ENCODE measurements around the gene SARDH. TPM values are rescaled to one million over a fixed set of nuclear protein-coding genes. Genes with fewer than 3 reads are reported as not detected.

SARDH gene
- total and polyA plus RNA-seq, 2 of the 8 experiments (the other 6 are each of a cell fraction or from before 2014, with no cell fraction given) = 6.4 to 7.4 TPM

DNA sequence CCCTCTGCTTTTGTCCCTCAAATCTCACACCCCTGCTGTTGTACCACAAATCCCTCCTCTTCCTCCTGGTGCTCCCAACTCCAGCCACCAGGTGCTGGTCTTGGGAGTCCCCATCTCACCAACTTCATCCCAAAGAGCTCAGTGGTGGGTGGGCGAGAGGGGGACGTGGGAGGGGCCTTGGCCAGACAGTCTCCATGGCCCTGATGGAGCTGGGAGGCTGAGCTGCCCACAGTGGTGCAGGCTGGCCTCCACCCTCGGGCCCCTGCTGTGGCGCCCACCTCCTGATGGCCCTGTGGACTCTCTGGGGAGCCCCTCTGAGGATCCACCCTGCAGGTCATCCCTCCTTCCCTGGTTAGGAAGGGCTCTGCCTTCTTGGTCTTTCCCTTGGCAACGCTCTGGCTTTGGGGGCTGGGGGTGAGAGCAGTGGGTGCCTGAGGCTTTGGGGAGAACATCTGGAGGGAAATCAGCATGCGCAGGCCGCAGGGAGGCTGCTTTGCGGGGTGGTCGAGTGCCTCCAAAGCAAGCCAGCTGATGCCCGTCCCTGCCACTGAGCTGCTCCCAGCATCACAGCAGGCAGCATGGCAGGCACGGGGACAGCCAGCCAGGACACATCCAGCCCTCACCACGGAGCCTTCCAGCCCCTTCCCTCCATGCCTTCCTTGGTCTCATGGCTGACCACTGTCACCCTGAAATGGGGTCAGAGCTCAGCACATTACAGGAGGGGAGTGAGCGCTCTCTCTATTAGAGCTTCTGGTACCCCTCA lies 121.3 kb downstream of the SARDH start:
- no peak for FAIRE-seq
- H2BK5ac ChIP-seq (ENCODE audit: low read depth, low read length) = no peak overlapping the region
- H3K18ac ChIP-seq (ENCODE audit: extremely low read depth, low read length) = no peak overlapping the region
- H4K91ac ChIP-seq (replicated peaks; ENCODE audit: insufficient read length, low read length) = no peak overlapping the region
- no peaks in the 10 kb centered on the region for H4K20me1 ChIP-seq (replicated peaks in 1 of 2; ENCODE audit: control insufficient read depth in 1 of 2, insufficient read depth in 2 of 2, low read length in 2 of 2)
- H4K8ac ChIP-seq (ENCODE audit: extremely low read depth, insufficient read depth, low read length) = no peak overlapping the region
- DNase-seq (ENCODE audit: low read depth in 1 of 2, low spot score in 2 of 2) = no peak
- H4K5ac ChIP-seq (ENCODE audit: insufficient read length, low read depth, low read length) = no peak overlapping the region
- ChIA-PET POLR2A (ENCODE audit: partially characterized antibody) (interaction anchor here (0.7 kb wide), 1 partner anchor 21 kb away, joined by 3 read pairs; no protein-coding TSS in a partner anchor), CTCF (ENCODE audit: partially characterized antibody) (interaction anchor here (1.0 to 1.9 kb wide), 5 partner anchors 14 to 94 kb away, joined by 3 to 6 read pairs (median 5); no protein-coding TSS in a partner anchor)
- H3K79me2 ChIP-seq (ENCODE audit: control insufficient read depth in 1 of 2, insufficient read depth in 2 of 2, low read length in 2 of 2) = no peaks in the 10 kb centered on the region
- 91% methylated on average over 13 of the region's 13 CpGs; no CpG with 5 or more reads in 1 of the 2 experiments for WGBS, 2 experiments (ENCODE audit: extremely low coverage in 1 of 2, insufficient coverage in 1 of 2, insufficient read length in 1 of 2, insufficient replicate concordance in 2 of 2, low coverage in 1 of 2, low lambda C conversion rate in 2 of 2, missing lambda C conversion rate in 1 of 2)
- no peak overlapping the region for H2AFZ ChIP-seq (ENCODE audit: low read length)
- no peak overlapping the region for H3K14ac ChIP-seq (ENCODE audit: insufficient read length)
- no peaks in the 10 kb centered on the region for H3K9me3 ChIP-seq (ENCODE audit: insufficient read depth in 2 of 2, low read depth in 1 of 2, low read length in 1 of 2)
- no peaks in the 10 kb centered on the region for H3K79me1 ChIP-seq (ENCODE audit: low read depth, low read length)
- H3K23ac ChIP-seq (ENCODE audit: insufficient read length) = no peak overlapping the region
- no peak overlapping the region for H3K27ac ChIP-seq (ENCODE audit: low read depth, low read length)
- no peaks in the 10 kb centered on the region for H3K36me3 ChIP-seq (ENCODE audit: control insufficient read depth in 2 of 4, insufficient read depth in 4 of 4, low read length in 3 of 4)
- no peak overlapping the region for H3K4me2 ChIP-seq (ENCODE audit: insufficient read depth in 1 of 2, low read depth in 2 of 2, low read length in 2 of 2)
- no peak for TF ChIP-seq SIX5 (IDR thresholded peaks at IDR 0.05; ENCODE audit: low read depth, low read length)
- no peak for TF ChIP-seq TBP (IDR thresholded peaks at IDR 0.05; ENCODE audit: low read depth, low read length)
- no peak for TF ChIP-seq TAF1 (IDR thresholded peaks at IDR 0.05; ENCODE audit: low read depth, low read length)
- TF ChIP-seq BCL11A (IDR thresholded peaks at IDR 0.05; ENCODE audit: low read depth in 2 of 2, low read length in 2 of 2) = no peak
- TF ChIP-seq MAFK (IDR thresholded peaks at IDR 0.05; ENCODE audit: low read depth, low read length) = no peak
- H3K9ac ChIP-seq (replicated peaks in 1 of 4; ENCODE audit: extremely low read depth in 1 of 4, low read depth in 3 of 4, low read length in 3 of 4) = no peak overlapping the region
- H3K4me1 ChIP-seq (replicated peaks in 1 of 4; ENCODE audit: control insufficient read depth in 3 of 4, insufficient read depth in 4 of 4, low read length in 3 of 4) = no peaks in the 10 kb centered on the region
- H2AK5ac ChIP-seq (ENCODE audit: low read depth, low read length) = no peak overlapping the region
- H2BK12ac ChIP-seq (ENCODE audit: low read depth, low read length) = no peak overlapping the region
- no peaks in the 10 kb centered on the region for H3K23me2 ChIP-seq (ENCODE audit: low read depth, low read length)
- H3K4me3 ChIP-seq (ENCODE audit: extremely low read depth in 1 of 4, insufficient read depth in 2 of 4, low read depth in 3 of 4, low read length in 4 of 4) = no peak overlapping the region
- H3K4ac ChIP-seq (replicated peaks; ENCODE audit: insufficient read length, low read depth, low read length) = no peak overlapping the region
- H2BK120ac ChIP-seq (replicated peaks; ENCODE audit: low read depth, low read length) = no peak overlapping the region
- H3K56ac ChIP-seq (replicated peaks; ENCODE audit: insufficient read length, low read depth, low read length) = no peak overlapping the region
- no peak overlapping the region for H2BK20ac ChIP-seq (ENCODE audit: low read length)
- no peak overlapping the region for H2BK15ac ChIP-seq (ENCODE audit: low read length)
- H3K27me3 ChIP-seq (replicated peaks in 1 of 4; ENCODE audit: control insufficient read depth in 3 of 4, extremely low read depth in 1 of 4, insufficient read depth in 3 of 4, low read length in 3 of 4) = peaks cover 0 to 4% (median 3%) of the 10 kb centered on the region in 4 experiments; a peak in 3 of 7 replicates
